BE2C (cell line): ENCODE results near the gene ATP2B3.

Experiments used
- DNase-seq: peaks from one replicate; pipeline ENCODE4 v3.0.0-alpha.2; 2020
- H3K27me3 ChIP-seq: fragments of 250-450 bp; sonication (Bioruptor Pico); 2 replicates; pipeline ENCODE4 v1.5.1; 2020; ENCODE audit warnings: mild to moderate bottlenecking
- H3K36me3 ChIP-seq: fragments of 250-450 bp; sonication (Bioruptor Pico); 2 replicates; pipeline ENCODE4 v1.5.1; 2020; ENCODE audit warnings: mild to moderate bottlenecking
- H3K4me1 ChIP-seq: fragments of 250-450 bp; sonication (Bioruptor Pico); 2 replicates; pipeline ENCODE4 v1.5.1; 2020
- H3K4me3 ChIP-seq: 2 replicates; pipeline ENCODE4 v1.5.1; 2011; ENCODE audit warnings: low read depth, low read length
- H3K9me3 ChIP-seq: fragments of 250-450 bp; sonication (Bioruptor Pico); 2 replicates; pipeline ENCODE4 v1.5.1; 2020
- TF ChIP-seq, protein P1 (sequence below): IDR thresholded peaks from 2 replicates; pipeline ENCODE4 v1.5.1; 2012; ENCODE audit warnings: mild to moderate bottlenecking, low read depth, low read length

ATP2B3 gene

GRCh38 chrX:153500676-153501280, 16.7 kb upstream of the ATP2B3 start:
- Histone ChIP-seq H3K36me3 (no peaks in the 10 kb centered on the region), H3K9me3 (no peaks in the 10 kb centered on the region), H3K4me3 (no peak overlapping the region), H3K27me3 (no peaks in the 10 kb centered on the region), H3K4me1 (peaks cover 3% of the 10 kb centered on the region; the same call in 1 of the 2 replicates)
- TF ChIP-seq, protein P1, sequence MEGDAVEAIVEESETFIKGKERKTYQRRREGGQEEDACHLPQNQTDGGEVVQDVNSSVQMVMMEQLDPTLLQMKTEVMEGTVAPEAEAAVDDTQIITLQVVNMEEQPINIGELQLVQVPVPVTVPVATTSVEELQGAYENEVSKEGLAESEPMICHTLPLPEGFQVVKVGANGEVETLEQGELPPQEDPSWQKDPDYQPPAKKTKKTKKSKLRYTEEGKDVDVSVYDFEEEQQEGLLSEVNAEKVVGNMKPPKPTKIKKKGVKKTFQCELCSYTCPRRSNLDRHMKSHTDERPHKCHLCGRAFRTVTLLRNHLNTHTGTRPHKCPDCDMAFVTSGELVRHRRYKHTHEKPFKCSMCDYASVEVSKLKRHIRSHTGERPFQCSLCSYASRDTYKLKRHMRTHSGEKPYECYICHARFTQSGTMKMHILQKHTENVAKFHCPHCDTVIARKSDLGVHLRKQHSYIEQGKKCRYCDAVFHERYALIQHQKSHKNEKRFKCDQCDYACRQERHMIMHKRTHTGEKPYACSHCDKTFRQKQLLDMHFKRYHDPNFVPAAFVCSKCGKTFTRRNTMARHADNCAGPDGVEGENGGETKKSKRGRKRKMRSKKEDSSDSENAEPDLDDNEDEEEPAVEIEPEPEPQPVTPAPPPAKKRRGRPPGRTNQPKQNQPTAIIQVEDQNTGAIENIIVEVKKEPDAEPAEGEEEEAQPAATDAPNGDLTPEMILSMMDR, result no peak
- no peak for DNase-seq

DNA sequence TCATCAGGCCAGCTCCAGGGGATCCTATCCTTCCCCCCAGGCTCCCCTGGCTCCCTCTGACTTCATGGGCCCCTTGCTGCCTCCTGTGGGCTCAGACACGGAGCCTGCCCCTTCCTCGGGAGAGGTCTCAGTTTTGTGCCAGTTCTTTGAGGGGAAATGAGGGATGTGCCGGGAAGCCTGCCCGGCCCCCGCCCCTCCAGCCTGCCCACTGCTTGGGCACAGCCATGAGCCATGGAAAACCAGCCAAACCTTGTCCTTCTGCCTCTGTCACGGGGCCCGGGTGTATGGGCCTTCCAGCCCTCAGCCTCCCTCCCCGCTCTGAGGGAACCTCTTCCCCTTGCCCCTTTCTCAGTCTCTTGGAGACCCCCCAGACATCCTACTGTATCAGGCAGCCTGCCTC, 15.9 kb upstream of the ATP2B3 start:
- H3K4me3 ChIP-seq, result no peak overlapping the region
- peaks cover 3% of the 10 kb centered on the region; the same call in 1 of the 2 replicates for H3K4me1 ChIP-seq
- H3K27me3 ChIP-seq, result no peaks in the 10 kb centered on the region
- DNase-seq, result no peak
- TF ChIP-seq, protein P1, result no peak
- no peaks in the 10 kb centered on the region for H3K9me3 ChIP-seq
- H3K36me3 ChIP-seq, result no peaks in the 10 kb centered on the region

- no peak overlapping the region for H3K4me3 ChIP-seq
- H3K9me3 ChIP-seq, result no peaks in the 10 kb centered on the region
- H3K4me1 ChIP-seq, result peaks cover 3% of the 10 kb centered on the region; the same call in 1 of the 2 replicates
- no peaks in the 10 kb centered on the region for H3K27me3 ChIP-seq
- no peaks in the 10 kb centered on the region for H3K36me3 ChIP-seq
- no peak for DNase-seq
- TF ChIP-seq, protein P1, result no peak
Observed at GRCh38 chrX:153502131-153502530, 15.3 kb upstream of the ATP2B3 start.

- peaks cover 4% of the 10 kb centered on the region for H3K4me1 ChIP-seq
- no peak overlapping the region for H3K4me3 ChIP-seq
- DNase-seq, result no peak
- no peaks in the 10 kb centered on the region for H3K36me3 ChIP-seq
- TF ChIP-seq, protein P1, result no peak
- no peaks in the 10 kb centered on the region for H3K9me3 ChIP-seq
- H3K27me3 ChIP-seq, result no peaks in the 10 kb centered on the region
Observed at GRCh38 chrX:153502796-153503195, 14.6 kb upstream of the ATP2B3 start.

DNA sequence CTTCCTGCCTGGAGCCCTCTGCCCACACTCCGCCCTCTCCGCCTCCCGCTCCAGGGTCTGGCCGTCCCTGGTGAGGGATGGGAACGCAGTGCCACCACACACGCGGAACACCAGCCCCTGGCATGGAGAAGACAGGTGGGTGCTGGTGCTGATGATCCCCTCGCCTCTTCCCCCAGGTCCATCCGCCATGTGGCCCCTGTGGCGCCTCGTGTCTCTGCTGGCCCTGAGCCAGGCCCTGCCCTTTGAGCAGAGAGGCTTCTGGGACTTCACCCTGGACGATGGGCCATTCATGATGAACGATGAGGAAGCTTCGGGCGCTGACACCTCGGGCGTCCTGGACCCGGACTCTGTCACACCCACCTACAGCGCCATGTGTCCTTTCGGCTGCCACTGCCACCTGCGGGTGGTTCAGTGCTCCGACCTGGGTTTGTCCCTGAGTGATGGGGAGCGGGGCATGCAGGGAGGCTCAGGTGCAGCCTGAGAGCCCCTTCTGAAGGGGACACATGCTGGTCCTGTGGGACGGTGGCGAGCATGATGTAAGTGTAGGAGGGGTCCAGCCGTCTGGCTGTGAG, 12.9 kb upstream of the ATP2B3 start:
- TF ChIP-seq, protein P1, result no peak
- Histone ChIP-seq H3K36me3 (no peaks in the 10 kb centered on the region), H3K27me3 (no peaks in the 10 kb centered on the region), H3K4me1 (peaks cover 5% of the 10 kb centered on the region), H3K9me3 (no peaks in the 10 kb centered on the region), H3K4me3 (no peak overlapping the region)
- DNase-seq, result no peak

DNA sequence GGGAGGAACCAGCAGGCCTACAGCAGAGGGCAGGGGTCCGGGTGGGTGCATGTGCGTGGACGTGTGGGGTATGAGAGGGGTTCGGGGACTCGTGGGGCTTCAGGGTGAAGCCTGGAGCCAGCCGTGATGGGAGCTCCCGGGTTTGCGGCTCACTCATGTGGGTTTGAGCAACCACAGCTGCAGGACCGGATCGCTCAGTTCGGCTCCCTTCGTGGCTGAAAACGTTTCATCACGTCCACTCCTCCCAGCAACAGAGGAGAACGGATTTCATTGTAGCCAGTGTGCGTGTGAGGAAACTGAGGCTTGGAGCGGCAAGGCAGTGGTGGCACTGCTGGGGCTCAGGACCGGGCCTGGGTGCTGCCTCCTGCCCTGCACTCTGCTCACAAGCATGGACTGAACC, 12.1 kb upstream of the ATP2B3 start:
- no peaks in the 10 kb centered on the region for H3K27me3 ChIP-seq
- no peaks in the 10 kb centered on the region for H3K9me3 ChIP-seq
- no peak for DNase-seq

More for the DNA sequence above, 12.1 kb upstream of the ATP2B3 start:
- no peak overlapping the region for H3K4me3 ChIP-seq
- H3K36me3 ChIP-seq, result no peaks in the 10 kb centered on the region
- TF ChIP-seq, protein P1, result no peak
- H3K4me1 ChIP-seq, result peaks cover 5% of the 10 kb centered on the region
